Trophoblast cell (in vitro differentiated cells and primary cell): ENCODE measurements around the gene KRTAP10-7. TPM values are rescaled to one million over a fixed set of nuclear protein-coding genes. Genes with fewer than 3 reads are reported as not detected.
"Not testable (repeated sequence)": the region's sequence is repeated elsewhere in the genome, so short reads cannot be mapped to it uniquely, and the experiment has no call there.

Experiments
- DNase-seq, 2 donors: peaks; one replicate each; pipeline ENCODE4 v3.0.0-alpha.2; 2016
- H2AFZ ChIP-seq: 2 replicates; pipeline ENCODE4 v1.6.1; 2013; ENCODE audit warnings: low read length, moderate library complexity, mild to moderate bottlenecking; ENCODE audit not compliant: insufficient read depth, poor library complexity
- H2AK5ac ChIP-seq: 2 replicates; pipeline ENCODE4 v1.6.1; 2013; ENCODE audit warnings: mild to moderate bottlenecking, low read length
- H2BK120ac ChIP-seq: 2 replicates; pipeline ENCODE4 v1.6.1; 2013; ENCODE audit warnings: low read length, mild to moderate bottlenecking, moderate library complexity; ENCODE audit not compliant: insufficient read depth, poor library complexity
- H2BK12ac ChIP-seq: 2 replicates; pipeline ENCODE4 v1.6.1; 2013; ENCODE audit warnings: mild to moderate bottlenecking, low read length, moderate library complexity
- H2BK5ac ChIP-seq: 2 replicates; pipeline ENCODE4 v1.6.1; 2013; ENCODE audit warnings: low read length, low read depth, moderate library complexity, mild to moderate bottlenecking; ENCODE audit not compliant: poor library complexity
- H3K14ac ChIP-seq: 2 replicates; pipeline ENCODE4 v1.6.1; 2013; ENCODE audit warnings: mild to moderate bottlenecking, low read length
- H3K18ac ChIP-seq: 2 replicates; pipeline ENCODE4 v1.6.1; 2013; ENCODE audit warnings: mild to moderate bottlenecking, low read length
- H3K23ac ChIP-seq: 2 replicates; pipeline ENCODE4 v1.6.1; 2013; ENCODE audit warnings: low read length
- H3K27ac ChIP-seq: 2 replicates; pipeline ENCODE4 v1.5.1; 2013; ENCODE audit warnings: low read depth, mild to moderate bottlenecking, inconsistent platforms, low read length, moderate library complexity
- H3K27me3 ChIP-seq: 2 replicates; pipeline ENCODE4 v1.6.1; 2013; ENCODE audit warnings: inconsistent platforms, mild to moderate bottlenecking, low read length, moderate library complexity; ENCODE audit not compliant: insufficient read depth
- H3K36me3 ChIP-seq, 2 experiments: 1 replicate in 1 of 2; 2 replicates in 1 of 2; pipeline ENCODE4 v1.6.1; 2013; ENCODE audit warnings: low read length in 2 of 2, mild to moderate bottlenecking in 2 of 2, moderate library complexity in 1 of 2; ENCODE audit not compliant: insufficient read depth in 2 of 2, control insufficient read depth in 1 of 2
- H3K4ac ChIP-seq: 2 replicates; pipeline ENCODE4 v1.6.1; 2013; ENCODE audit warnings: low read depth, mild to moderate bottlenecking, low read length, moderate library complexity
- H3K4me1 ChIP-seq, 2 experiments: 1 replicate in 1 of 2; 2 replicates in 1 of 2; pipeline ENCODE4 v1.6.1; 2013; ENCODE audit warnings: low read length in 2 of 2, mild to moderate bottlenecking in 2 of 2, moderate library complexity in 1 of 2; ENCODE audit not compliant: insufficient read depth in 2 of 2, control insufficient read depth in 1 of 2
- H3K4me2 ChIP-seq: 2 replicates; pipeline ENCODE4 v1.6.1; 2013; ENCODE audit warnings: inconsistent platforms, mild to moderate bottlenecking, low read length, moderate library complexity
- H3K4me3 ChIP-seq: 2 replicates; pipeline ENCODE4 v1.5.1; 2013; ENCODE audit warnings: mild to moderate bottlenecking, low read depth, low read length, inconsistent platforms
- H3K79me1 ChIP-seq: one replicate; pipeline ENCODE4 v1.6.1; 2013; ENCODE audit warnings: low read length
- H3K79me2 ChIP-seq: 2 replicates; pipeline ENCODE4 v1.6.1; 2013; ENCODE audit warnings: low read length, mild to moderate bottlenecking; ENCODE audit not compliant: control insufficient read depth, insufficient read depth, poor library complexity
- H3K9ac ChIP-seq: 2 replicates; pipeline ENCODE4 v1.6.1; 2013; ENCODE audit warnings: mild to moderate bottlenecking, low read length
- H3K9me3 ChIP-seq: 2 replicates; pipeline ENCODE4 v1.6.1; 2013; ENCODE audit warnings: low read depth, mild to moderate bottlenecking, control low read depth, inconsistent platforms, low read length; ENCODE audit not compliant: insufficient read depth
- H4K12ac ChIP-seq: 2 replicates; pipeline ENCODE4 v1.6.1; 2013; ENCODE audit warnings: low read depth, mild to moderate bottlenecking, low read length, moderate library complexity
- H4K8ac ChIP-seq: 2 replicates; pipeline ENCODE4 v1.6.1; 2013; ENCODE audit warnings: low read depth, mild to moderate bottlenecking, low read length, moderate library complexity
- H4K91ac ChIP-seq: one replicate; pipeline ENCODE4 v1.6.1; 2013; ENCODE audit warnings: low read depth, mild to moderate bottlenecking, low read length, moderate library complexity
- WGBS: extraction: QIAGEN DNeasy Blood & Tissue Kit; methylation state at CpG from one replicate; pipeline ENCODE4 v1.1.7; 2013; ENCODE audit warnings: missing lambda C conversion rate; ENCODE audit not compliant: insufficient read length, insufficient coverage; ENCODE audit errors: extremely low coverage; 5-methylcytosine and 5-hydroxymethylcytosine counted together
- polyA plus RNA-seq: library from polyadenylated mRNA; stranded (reverse); fragments of 200-250 nt; gene quantifications from 2 replicates; pipeline ENCODE4 v1.2.3, GENCODE V29; 2013

The KRTAP10-7 gene
- not detected in 2 replicates for polyA plus RNA-seq

GRCh38 chr21:44600118-44600978 lies at the start of gene KRTAP10-7:
Gene KRTAP10-7, plus strand, starts transcription at chr21:44600597. Its CDS starts 25 bp downstream, at chr21:44600622.
- not testable (repeated sequence) for H4K8ac ChIP-seq, H3K36me3 ChIP-seq, H2AFZ ChIP-seq, H3K18ac ChIP-seq, H2BK12ac ChIP-seq, DNase-seq, H4K12ac ChIP-seq, H3K27me3 ChIP-seq, H3K79me2 ChIP-seq, H3K23ac ChIP-seq, H2BK5ac ChIP-seq, H3K4me1 ChIP-seq, H3K14ac ChIP-seq, H3K9ac ChIP-seq, H3K4me3 ChIP-seq, H4K91ac ChIP-seq, H2AK5ac ChIP-seq, H3K4me2 ChIP-seq, H3K4ac ChIP-seq, H3K27ac ChIP-seq, H2BK120ac ChIP-seq, H3K9me3 ChIP-seq, H3K79me1 ChIP-seq
- WGBS: no CpG with 5 or more reads among the region's 23 CpGs

- Histone ChIP-seq H2BK5ac (no peak overlapping the region), H2BK120ac (no peak overlapping the region), H3K36me3 (peaks cover 0 to 2% of the 10 kb centered on the region in 2 experiments), H2AFZ (no peak overlapping the region), H4K91ac (no peak overlapping the region), H2BK12ac (no peak overlapping the region), H3K9ac (no peak overlapping the region), H3K9me3 (peaks cover 8% of the 10 kb centered on the region), H2AK5ac (no peak overlapping the region), H3K18ac (no peak overlapping the region), H3K79me2 (no peaks in the 10 kb centered on the region), H3K4me1 (peaks cover 0 to 10% of the 10 kb centered on the region in 2 experiments), H3K23ac (no peak overlapping the region), H3K79me1 (peaks cover 11% of the 10 kb centered on the region), H3K4me3 (no peak overlapping the region), H3K27me3 (no peaks in the 10 kb centered on the region), H4K12ac (no peak overlapping the region), H3K4ac (no peak overlapping the region), H3K4me2 (no peak overlapping the region), H3K14ac (no peak overlapping the region), H4K8ac (no peak overlapping the region), H3K27ac (no peak overlapping the region)
- WGBS: no CpG with 5 or more reads among the region's 10 CpGs
- DNase-seq: no peak
Measured at GRCh38 chr21:44550807-44551206, 49.6 kb upstream of the KRTAP10-7 start.

- peaks cover 0 to 10% of the 10 kb centered on the region in 2 experiments for H3K4me1 ChIP-seq
- peaks cover 11% of the 10 kb centered on the region for H3K79me1 ChIP-seq
- no peak within 1 kb of the TSS for H3K4me3 ChIP-seq
- H2AFZ ChIP-seq: no peak within 1 kb of the TSS
- peaks cover 0 to 2% of the 10 kb centered on the region in 2 experiments for H3K36me3 ChIP-seq
- no peak for DNase-seq
- no peak within 1 kb of the TSS for H3K18ac ChIP-seq
- peak within 1 kb of the TSS; percentile 44 for H4K91ac ChIP-seq
- no peaks in the 10 kb centered on the region for H3K27me3 ChIP-seq
- no peak within 1 kb of the TSS for H2BK5ac ChIP-seq
- H3K27ac ChIP-seq: no peak within 1 kb of the TSS
- H2BK120ac ChIP-seq: no peak within 1 kb of the TSS
- H3K9me3 ChIP-seq: peaks cover 8% of the 10 kb centered on the region
- no peak within 1 kb of the TSS for H3K14ac ChIP-seq
- H2AK5ac ChIP-seq: no peak within 1 kb of the TSS
- peak within 1 kb of the TSS; percentile 16 for H2BK12ac ChIP-seq
- no peak within 1 kb of the TSS for H4K8ac ChIP-seq
- H3K23ac ChIP-seq: no peak within 1 kb of the TSS
- no peak within 1 kb of the TSS for H3K9ac ChIP-seq
- no peaks in the 10 kb centered on the region for H3K79me2 ChIP-seq
- WGBS: no CpG with 5 or more reads among the region's 17 CpGs
- no peak within 1 kb of the TSS for H3K4ac ChIP-seq
- no peak within 1 kb of the TSS for H4K12ac ChIP-seq
- H3K4me2 ChIP-seq: no peak within 1 kb of the TSS
Measured at GRCh38 chr21:44551340-44551961, 48.9 kb upstream of the KRTAP10-7 start, which contains the start of gene KRTAP10-2. Gene KRTAP10-2, minus strand, starts transcription at chr21:44551505. Its CDS starts 47 bp downstream, at chr21:44551458.

GRCh38 chr21:44552136-44552535 lies 48.3 kb upstream of the KRTAP10-7 start:
- H3K36me3 ChIP-seq: peaks cover 0 to 2% of the 10 kb centered on the region in 2 experiments
- no peaks in the 10 kb centered on the region for H3K27me3 ChIP-seq
- H2BK12ac ChIP-seq: peak overlapping the region; percentile 16
- no peak overlapping the region for H2BK120ac ChIP-seq
- no peak overlapping the region for H2AK5ac ChIP-seq
- H3K9ac ChIP-seq: no peak overlapping the region
- H3K23ac ChIP-seq: no peak overlapping the region
- no peak overlapping the region for H3K14ac ChIP-seq
- no peak overlapping the region for H3K27ac ChIP-seq
- no peak overlapping the region for H3K4ac ChIP-seq
- peaks cover 0 to 10% of the 10 kb centered on the region in 2 experiments for H3K4me1 ChIP-seq
- no peak overlapping the region for H4K12ac ChIP-seq
- no peak overlapping the region for H4K8ac ChIP-seq
- no CpG with 5 or more reads among the region's 6 CpGs for WGBS
- H3K4me2 ChIP-seq: no peak overlapping the region
- H3K4me3 ChIP-seq: no peak overlapping the region
- no peak overlapping the region for H2AFZ ChIP-seq
- peaks cover 8% of the 10 kb centered on the region for H3K9me3 ChIP-seq
- no peak overlapping the region for H3K18ac ChIP-seq
- peaks cover 11% of the 10 kb centered on the region for H3K79me1 ChIP-seq
- H2BK5ac ChIP-seq: no peak overlapping the region
- no peak overlapping the region for H4K91ac ChIP-seq
- no peaks in the 10 kb centered on the region for H3K79me2 ChIP-seq
- no peak for DNase-seq
